Astrocyte of the cerebellum (primary cell): Measurements from ENCODE around the gene RET.

Source experiments
- DNase-seq: peaks from one replicate; pipeline ENCODE4 v3.0.0-alpha.2; 2011; ENCODE audit warnings: low read depth
- H3K4me3 ChIP-seq: 2 replicates; pipeline ENCODE4 v1.5.1; 2011; ENCODE audit warnings: mild to moderate bottlenecking, low read depth, low read length, moderate library complexity
- CTCF ChIP-seq: IDR thresholded peaks from 2 replicates; pipeline ENCODE4 v1.5.1; 2012; ENCODE audit warnings: low read length, low read depth, moderate library complexity, mild to moderate bottlenecking; ENCODE audit errors: missing control alignments
- in situ Hi-C: cut with HindIII; loops from 2 replicates; pipeline ENCODE4 v1.10.0; 2017; ENCODE audit warnings: low sequenced_read_pairs

The RET gene

GRCh38 chr10:43126759-43127424, 50.0 kb downstream of the RET start:
- no peak for TF ChIP-seq CTCF
- DNase-seq, result no peak
- no peak overlapping the region for H3K4me3 ChIP-seq
- in situ Hi-C loops, result no loop called here

- no peak for DNase-seq
- H3K4me3 ChIP-seq, result no peak overlapping the region
- in situ Hi-C loops, result no loop called here
- no peak for TF ChIP-seq CTCF
Observed at GRCh38 chr10:43127442-43127841, 50.6 kb downstream of the RET start.

DNA sequence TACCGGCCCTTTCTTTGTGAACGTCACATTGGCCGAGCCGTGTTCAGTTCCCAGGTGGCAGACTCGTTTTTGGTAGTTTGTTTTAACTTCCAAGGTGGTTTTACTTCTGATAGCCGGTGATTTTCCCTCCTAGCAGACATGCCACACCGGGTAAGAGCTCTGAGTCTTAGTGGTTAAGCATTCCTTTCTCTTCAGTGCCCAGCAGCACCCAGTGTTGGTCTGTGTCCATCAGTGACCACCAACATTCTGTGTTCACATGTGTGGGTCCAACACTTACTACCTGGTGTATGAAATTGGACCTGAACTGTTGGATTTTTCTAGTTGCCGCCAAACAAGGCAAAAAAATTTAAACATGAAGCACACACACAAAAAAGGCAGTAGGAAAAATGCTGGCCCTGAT, 51.5 kb downstream of the RET start:
- DNase-seq, result no peak
- in situ Hi-C loops, result no loop called here
- H3K4me3 ChIP-seq, result no peak overlapping the region
- TF ChIP-seq CTCF, result no peak

GRCh38 chr10:43128958-43129706, 52.3 kb downstream of the RET start:
- DNase-seq, result peak; percentile 87
- no peak overlapping the region for H3K4me3 ChIP-seq
- in situ Hi-C loops, result no loop called here
- no peak for TF ChIP-seq CTCF

DNA sequence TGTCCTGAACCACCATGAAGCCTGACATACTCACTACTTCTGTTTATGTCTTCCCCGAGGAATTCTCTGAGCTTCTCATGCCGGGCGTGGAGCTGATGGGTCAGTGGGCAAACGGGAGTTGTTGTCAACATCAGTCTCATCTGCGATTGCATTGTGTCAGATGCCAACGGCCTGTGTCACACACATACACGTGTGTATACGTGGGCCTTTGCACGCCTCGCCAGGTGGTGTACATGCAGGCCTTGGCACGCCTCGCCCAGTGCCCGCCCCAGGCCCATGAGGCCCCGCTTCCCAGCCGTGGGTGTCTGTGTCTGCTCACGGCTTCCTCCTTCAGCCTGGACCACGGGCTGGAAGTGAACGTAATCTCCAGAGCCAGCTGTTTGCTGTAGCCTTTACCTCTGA, 53.9 kb downstream of the RET start:
- in situ Hi-C loops, result no loop called here
- TF ChIP-seq CTCF, result no peak
- DNase-seq, result no peak
- no peak overlapping the region for H3K4me3 ChIP-seq

- in situ Hi-C loops, result no loop called here
- TF ChIP-seq CTCF, result no peak
- DNase-seq, result no peak
- no peak overlapping the region for H3K4me3 ChIP-seq
Observed at GRCh38 chr10:43131256-43131655, 54.4 kb downstream of the RET start.
